Measurements from ENCODE around the gene GPX1. TPM values are rescaled to one million over a fixed set of nuclear protein-coding genes. Genes with fewer than 3 reads are reported as not detected.

The GPX1 gene
- total RNA-seq, 1 experiment from 2014 or later, result 298 TPM

DNA sequence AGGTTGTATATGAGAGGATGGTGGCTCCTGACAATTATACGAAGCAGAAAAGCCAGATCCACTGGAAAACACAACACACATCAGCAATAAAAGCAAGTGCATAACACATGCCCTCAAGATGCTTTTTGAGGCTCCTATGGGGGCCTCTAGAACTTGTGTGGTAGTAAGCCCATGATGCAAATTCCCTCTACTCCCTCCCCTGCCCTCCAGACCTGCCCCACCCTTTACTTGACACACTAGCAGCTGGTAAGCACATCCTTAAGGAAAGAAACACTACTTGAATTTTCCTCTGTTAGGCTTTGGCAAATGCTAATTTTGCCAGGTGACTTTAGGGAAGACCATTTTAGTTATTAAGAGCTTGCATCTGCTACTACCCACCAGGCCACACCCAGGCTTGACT lies 47.5 kb downstream of the GPX1 start:
- Histone ChIP-seq H3K27me3 (ENCODE audit: control insufficient read depth, insufficient read depth, low read length) (no peaks in the 10 kb centered on the region), H3K4me3 (ENCODE audit: insufficient read depth, low read depth, low read length) (no peak overlapping the region), H3K36me3 (replicated peaks; ENCODE audit: control insufficient read depth, insufficient read depth, low read length) (peaks cover 4% of the 10 kb centered on the region)
- no peak for DNase-seq

Other genes with a start within 250 kb of the GPX1 start
- 64.4 and 73.0 TPM in 2 replicates for gene USP19, start 237.5 kb downstream of the GPX1 start, total RNA-seq (2014; rRNA removed; shearing (Covaris generic))
- gene LAMB2, start 225.3 kb downstream of the GPX1 start, total RNA-seq (2014; rRNA removed; shearing (Covaris generic)), result 81.1 and 87.3 TPM in 2 replicates
- 37.1 and 46.4 TPM in 2 replicates for gene CCDC71, start 192.0 kb downstream of the GPX1 start, total RNA-seq (2014; rRNA removed; shearing (Covaris generic))
- 19.8 and 27.7 TPM in 2 replicates for gene KLHDC8B, start 186.8 kb downstream of the GPX1 start, total RNA-seq (2014; rRNA removed; shearing (Covaris generic))
- gene C3orf62, start 81.1 kb downstream of the GPX1 start, total RNA-seq (2014; rRNA removed; shearing (Covaris generic)), result 0.80 and 1.3 TPM in 2 replicates
- gene USP4, start 18.3 kb downstream of the GPX1 start, total RNA-seq (2014; rRNA removed; shearing (Covaris generic)), result 9.6 and 10.7 TPM in 2 replicates
- gene RHOA, start 53.6 kb upstream of the GPX1 start, total RNA-seq (2014; rRNA removed; shearing (Covaris generic)), result 377 and 386 TPM in 2 replicates
- 5.8 and 10.9 TPM in 2 replicates for gene TCTA, start 54.1 kb upstream of the GPX1 start, total RNA-seq (2014; rRNA removed; shearing (Covaris generic))
- gene AMT, start 64.1 kb upstream of the GPX1 start, total RNA-seq (2014; rRNA removed; shearing (Covaris generic)), result 48.1 and 60.4 TPM in 2 replicates
- 5.2 and 5.7 TPM in 2 replicates for gene NICN1, start 71.0 kb upstream of the GPX1 start, total RNA-seq (2014; rRNA removed; shearing (Covaris generic))
- 80.4 and 87.4 TPM in 2 replicates for gene DAG1, start 111.9 kb upstream of the GPX1 start, total RNA-seq (2014; rRNA removed; shearing (Covaris generic))
- gene BSN, start 196.1 kb upstream of the GPX1 start, total RNA-seq (2014; rRNA removed; shearing (Covaris generic)), result 0.52 and 1.1 TPM in 2 replicates